Hematopoietic multipotent progenitor cell treated with erythropoietin and hydrocortisone succinate and interleukin-3 and kit ligand, for 4 days (in vitro differentiated cells): ENCODE measurements around the gene ASXL1.

ENCODE experiments used
- DNase-seq: peaks from one replicate; pipeline ENCODE4 v3.0.0-alpha.2; 2015

The ASXL1 gene

GRCh38 chr20:32411955-32412706 is 54.0 kb downstream of the ASXL1 start:
- DNase-seq, result peak; percentile 78

DNA sequence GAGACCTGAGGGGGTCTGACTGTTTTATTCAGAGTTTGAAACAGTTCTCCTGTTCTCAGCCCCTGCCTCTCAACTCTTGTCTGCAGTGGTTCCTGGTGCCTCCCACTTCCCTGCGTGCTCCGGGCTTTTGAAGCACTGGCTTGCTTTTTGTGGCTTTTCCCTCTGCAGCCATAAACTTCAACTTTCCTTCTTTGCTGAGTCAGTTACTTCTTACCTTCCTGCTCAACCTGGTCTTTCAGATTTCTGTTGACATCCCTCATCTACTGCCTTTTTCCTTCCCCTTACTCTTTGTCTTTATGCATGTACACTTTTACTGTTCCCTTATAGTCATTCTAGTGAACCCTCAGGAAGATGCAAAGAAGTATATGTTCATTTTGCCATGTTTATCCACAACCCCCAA is 57.4 kb downstream of the ASXL1 start:
- DNase-seq, result no peak

DNA sequence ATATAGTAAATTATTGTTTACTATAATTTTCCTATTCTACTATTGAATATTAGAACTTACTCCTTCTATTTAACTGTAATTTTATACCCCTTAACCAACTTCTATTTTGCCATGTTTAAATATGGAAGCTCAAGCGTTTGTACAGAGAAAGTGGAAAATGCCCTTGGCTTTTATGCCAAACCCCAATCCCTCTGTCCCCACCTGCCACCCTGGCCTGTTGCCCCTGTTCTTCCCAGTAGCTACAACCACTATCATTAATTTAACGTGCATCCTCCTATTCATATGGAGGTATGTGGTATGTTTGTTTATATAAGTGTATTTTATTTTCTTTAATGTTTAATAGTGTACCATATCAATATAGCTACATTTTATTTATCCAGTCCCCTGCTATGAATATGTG is 58.1 kb downstream of the ASXL1 start:
- no peak for DNase-seq

DNA sequence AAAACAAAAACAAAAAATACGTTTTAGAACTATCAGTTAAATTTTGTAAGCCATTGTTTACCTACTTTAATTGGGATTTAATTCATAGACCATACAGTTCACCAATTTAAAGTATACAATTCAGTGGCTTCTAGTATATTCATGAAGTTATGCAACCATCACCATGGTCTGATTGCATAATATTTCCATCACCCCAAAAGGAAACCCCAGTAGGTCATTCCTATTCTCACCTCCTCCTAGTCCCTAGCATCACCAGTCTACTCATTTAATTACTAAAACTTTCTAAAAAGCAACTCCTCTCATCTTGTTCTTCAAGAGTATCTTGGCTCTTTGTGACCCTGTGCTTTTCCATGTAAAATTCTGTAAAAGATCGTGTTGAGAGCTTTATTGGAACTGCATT is 60.2 kb downstream of the ASXL1 start:
- DNase-seq, result peak; percentile 32

- DNase-seq, result no peak
Observed at GRCh38 chr20:32421290-32421689, 63.2 kb downstream of the ASXL1 start.

GRCh38 chr20:32427996-32428395 is 69.9 kb downstream of the ASXL1 start:
- no peak for DNase-seq

GRCh38 chr20:32429343-32429742 is 71.2 kb downstream of the ASXL1 start:
- DNase-seq, result no peak

DNA sequence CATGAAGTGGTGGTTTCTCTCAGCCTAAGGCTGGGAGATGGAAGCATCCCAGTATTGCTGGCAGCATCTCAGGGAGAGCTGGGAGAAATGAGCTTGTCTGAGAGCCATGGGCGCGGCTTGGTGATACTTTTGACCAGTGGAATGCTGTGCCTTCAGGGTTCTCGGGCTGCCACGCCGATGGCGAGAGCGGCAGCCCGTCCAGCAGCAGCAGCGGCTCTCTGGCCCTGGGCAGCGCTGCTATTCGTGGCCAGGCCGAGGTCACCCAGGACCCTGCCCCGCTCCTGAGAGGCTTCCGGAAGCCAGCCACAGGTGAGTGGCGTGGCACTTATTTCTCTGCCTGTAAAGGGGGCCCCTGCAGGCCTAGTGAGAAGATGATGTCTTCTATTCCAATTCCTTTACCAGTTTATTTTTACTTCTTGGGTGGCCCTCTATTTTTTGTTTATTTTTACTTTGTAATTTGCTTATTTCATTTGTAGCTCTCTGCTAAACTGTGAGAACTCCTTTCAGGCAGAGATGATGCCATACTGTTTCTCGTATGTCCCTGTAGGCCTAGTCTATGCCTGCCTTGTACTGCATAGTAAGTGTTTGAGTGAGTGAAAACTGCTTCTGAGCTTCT is 71.7 kb downstream of the ASXL1 start:
- no peak for DNase-seq

GRCh38 chr20:32431457-32431856 is 73.3 kb downstream of the ASXL1 start:
- no peak for DNase-seq

DNA sequence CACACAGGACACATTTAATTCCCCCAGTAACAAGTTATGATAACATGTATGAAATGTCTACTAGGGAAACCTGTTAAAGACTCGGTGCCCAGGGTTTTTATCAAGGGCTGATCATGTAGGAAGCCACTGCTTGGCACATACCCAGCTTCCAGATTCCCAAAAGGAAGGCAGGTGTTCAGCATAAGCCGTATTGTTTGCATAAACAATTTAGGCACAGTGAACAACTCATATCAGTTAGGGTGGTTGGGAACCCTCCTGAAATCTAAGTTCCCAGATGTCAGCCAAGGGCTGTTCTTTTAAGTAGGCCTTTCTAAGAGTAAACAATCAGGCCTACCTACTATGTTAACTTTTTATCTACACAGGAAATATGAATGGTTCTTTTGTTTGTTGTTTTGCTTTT is 74.1 kb downstream of the ASXL1 start:
- DNase-seq, result no peak

DNA sequence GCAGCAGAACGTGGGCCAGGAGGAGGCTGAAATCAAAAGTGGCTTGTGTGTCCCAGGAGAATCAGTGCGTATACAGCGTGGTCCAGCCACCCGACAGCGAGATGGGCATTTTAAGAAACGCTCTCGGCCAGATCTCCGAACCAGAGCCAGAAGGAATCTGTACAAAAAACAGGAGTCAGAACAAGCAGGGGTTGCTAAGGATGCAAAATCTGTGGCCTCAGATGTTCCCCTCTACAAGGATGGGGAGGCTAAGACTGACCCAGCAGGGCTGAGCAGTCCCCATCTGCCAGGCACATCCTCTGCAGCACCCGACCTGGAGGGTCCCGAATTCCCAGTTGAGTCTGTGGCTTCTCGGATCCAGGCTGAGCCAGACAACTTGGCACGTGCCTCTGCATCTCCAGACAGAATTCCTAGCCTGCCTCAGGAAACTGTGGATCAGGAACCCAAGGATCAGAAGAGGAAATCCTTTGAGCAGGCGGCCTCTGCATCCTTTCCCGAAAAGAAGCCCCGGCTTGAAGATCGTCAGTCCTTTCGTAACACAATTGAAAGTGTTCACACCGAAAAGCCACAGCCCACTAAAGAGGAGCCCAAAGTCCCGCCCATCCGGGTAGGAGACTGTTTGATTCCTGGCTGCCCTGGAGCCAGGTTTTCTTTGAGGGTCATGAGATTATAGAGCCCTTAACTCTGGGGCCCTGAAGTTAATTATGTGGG is 75.3 kb downstream of the ASXL1 start:
- no peak for DNase-seq

GRCh38 chr20:32434434-32434833 is 76.3 kb downstream of the ASXL1 start:
- no peak for DNase-seq

DNA sequence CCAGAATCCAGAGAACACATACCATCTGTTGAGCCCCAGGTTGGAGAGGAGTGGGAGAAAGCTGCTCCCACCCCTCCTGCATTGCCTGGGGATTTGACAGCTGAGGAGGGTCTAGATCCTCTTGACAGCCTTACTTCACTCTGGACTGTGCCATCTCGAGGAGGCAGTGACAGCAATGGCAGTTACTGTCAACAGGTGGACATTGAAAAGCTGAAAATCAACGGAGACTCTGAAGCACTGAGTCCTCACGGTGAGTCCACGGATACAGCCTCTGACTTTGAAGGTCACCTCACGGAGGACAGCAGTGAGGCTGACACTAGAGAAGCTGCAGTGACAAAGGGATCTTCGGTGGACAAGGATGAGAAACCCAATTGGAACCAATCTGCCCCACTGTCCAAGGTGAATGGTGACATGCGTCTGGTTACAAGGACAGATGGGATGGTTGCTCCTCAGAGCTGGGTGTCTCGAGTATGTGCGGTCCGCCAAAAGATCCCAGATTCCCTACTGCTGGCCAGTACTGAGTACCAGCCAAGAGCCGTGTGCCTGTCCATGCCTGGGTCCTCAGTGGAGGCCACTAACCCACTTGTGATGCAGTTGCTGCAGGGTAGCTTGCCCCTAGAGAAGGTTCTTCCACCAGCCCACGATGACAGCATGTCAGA is 77.4 kb downstream of the ASXL1 start:
- DNase-seq, result no peak

GRCh38 chr20:32436142-32436861 is 78.2 kb downstream of the ASXL1 start:
- DNase-seq, result no peak

- no peak for DNase-seq
Observed at GRCh38 chr20:32436968-32437367, 78.8 kb downstream of the ASXL1 start.

GRCh38 chr20:32437391-32438074 is 79.4 kb downstream of the ASXL1 start:
- peak; percentile 51 for DNase-seq

- no peak for DNase-seq
Observed at GRCh38 chr20:32438331-32438858, 80.3 kb downstream of the ASXL1 start.

- DNase-seq, result peak; percentile 40
Observed at GRCh38 chr20:32439132-32439829, 81.2 kb downstream of the ASXL1 start.

- DNase-seq, result no peak
Observed at GRCh38 chr20:32440069-32440757, 82.1 kb downstream of the ASXL1 start.

DNA sequence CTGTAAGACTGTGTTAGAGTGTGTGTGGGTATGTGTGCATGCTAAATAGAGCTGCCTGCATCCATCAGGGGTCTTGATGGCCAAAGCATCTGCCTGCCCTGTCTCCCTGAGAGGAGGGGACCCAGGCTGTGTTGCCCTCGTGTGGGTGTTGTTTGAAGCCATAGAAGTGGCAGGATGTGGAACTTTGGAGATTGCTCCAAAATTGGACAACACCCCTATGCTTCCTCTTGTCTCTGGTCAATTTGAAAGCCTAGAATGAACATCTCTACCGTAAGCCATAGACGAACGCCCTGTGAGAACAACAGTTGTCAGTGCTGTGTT is 82.6 kb downstream of the ASXL1 start:
- no peak for DNase-seq

- DNase-seq, result no peak
Observed at GRCh38 chr20:32441638-32442037, 83.5 kb downstream of the ASXL1 start.
